Measurements from ENCODE around the gene ANGPT4. TPM values are rescaled to one million over a fixed set of nuclear protein-coding genes. Genes with fewer than 3 reads are reported as not detected.

The ANGPT4 gene
- total and polyA plus RNA-seq, 10 of the 15 experiments (the other 5 are each of a cell fraction or from before 2014, with no cell fraction given) = 0.01 to 0.16 TPM; not detected in 8

GRCh38 chr20:946826-947225, 30.7 kb upstream of the ANGPT4 start:
- Histone ChIP-seq H3K4me2 (ENCODE audit: control insufficient read depth, insufficient read depth) (no peak overlapping the region), H3K27ac (ENCODE audit: control insufficient read depth, insufficient read depth) (no peak overlapping the region), H4K20me1 (ENCODE audit: control insufficient read depth, insufficient read depth) (no peaks in the 10 kb centered on the region), H3K79me2 (ENCODE audit: control insufficient read depth, insufficient read depth, low read length) (no peaks in the 10 kb centered on the region), H3K4me3 (no peak overlapping the region), H3K36me3 (ENCODE audit: control insufficient read depth in 2 of 2, insufficient read depth in 2 of 2, low read length in 1 of 2) (no peaks in the 10 kb centered on the region), H3K9ac (ENCODE audit: control insufficient read depth, insufficient read depth, low read length) (no peak overlapping the region), H3K4me1 (ENCODE audit: control insufficient read depth, insufficient read depth, low read length) (no peaks in the 10 kb centered on the region), H3K9me3 (replicated peaks; ENCODE audit: control insufficient read depth, insufficient read depth, low read length) (no peaks in the 10 kb centered on the region), H3K27me3 (replicated peaks in 1 of 2; ENCODE audit: control insufficient read depth in 2 of 2, insufficient read depth in 2 of 2, low read length in 1 of 2) (no peaks in the 10 kb centered on the region; a peak in 2 of 4 replicates), H2AFZ (ENCODE audit: control insufficient read depth, low read depth, low read length) (no peak overlapping the region)
- intact Hi-C loops (cut with micrococcal nuclease; ENCODE audit: unreplicated experiment) (no loop called here), in situ Hi-C loops (cut with MboI) (no loop called here)
- ChIA-PET RAD21 (ENCODE audit: unreplicated experiment) (no interaction called here), SMC1A (ENCODE audit: uncharacterized antibody, unreplicated experiment) (interaction anchor here (2.3 kb wide), 1 partner anchor 10 kb away, joined by 7 read pairs; no protein-coding TSS in a partner anchor), POLR2A (no interaction called here), CTCF (interaction anchor here (1.3 to 1.7 kb wide), 2 partner anchors 9 to 10 kb away, joined by 3 to 8 read pairs; no protein-coding TSS in a partner anchor)
- DNase-seq (ENCODE audit: low read depth, low spot score) (no peak), FAIRE-seq (no peak), ATAC-seq (no peak)
- WGBS (ENCODE audit: insufficient coverage, insufficient replicate concordance, low lambda C conversion rate, missing lambda C conversion rate) = 48% methylated on average over 8 of the region's 8 CpGs
- no TSS peak for BruUV-seq (replicated peaks)
- no peak for TF ChIP-seq TAF1 (IDR thresholded peaks at IDR 0.05; ENCODE audit: borderline replicate concordance, low read depth, low read length)

- ChIA-PET RAD21 (ENCODE audit: unreplicated experiment) (no interaction called here), SMC1A (ENCODE audit: uncharacterized antibody, unreplicated experiment) (interaction anchor here (0.6 to 2.3 kb wide), 2 partner anchors 11 to 127 kb away, joined by 3 to 7 read pairs; no protein-coding TSS in a partner anchor), POLR2A (no interaction called here), CTCF (interaction anchor here (1.3 to 1.7 kb wide), 2 partner anchors 10 to 11 kb away, joined by 3 to 8 read pairs; no protein-coding TSS in a partner anchor)
- Histone ChIP-seq H3K9me3 (replicated peaks; ENCODE audit: control insufficient read depth, insufficient read depth, low read length) (no peaks in the 10 kb centered on the region), H3K9ac (ENCODE audit: control insufficient read depth, insufficient read depth, low read length) (no peak overlapping the region), H3K4me3 (no peak overlapping the region), H3K4me1 (ENCODE audit: control insufficient read depth, insufficient read depth, low read length) (no peaks in the 10 kb centered on the region), H3K36me3 (ENCODE audit: control insufficient read depth in 2 of 2, insufficient read depth in 2 of 2, low read length in 1 of 2) (no peaks in the 10 kb centered on the region), H2AFZ (ENCODE audit: control insufficient read depth, low read depth, low read length) (no peak overlapping the region), H3K79me2 (ENCODE audit: control insufficient read depth, insufficient read depth, low read length) (no peaks in the 10 kb centered on the region), H3K27me3 (replicated peaks in 1 of 2; ENCODE audit: control insufficient read depth in 2 of 2, insufficient read depth in 2 of 2, low read length in 1 of 2) (no peaks in the 10 kb centered on the region; a peak in 2 of 4 replicates), H3K4me2 (ENCODE audit: control insufficient read depth, insufficient read depth) (no peak overlapping the region), H3K27ac (ENCODE audit: control insufficient read depth, insufficient read depth) (no peak overlapping the region), H4K20me1 (ENCODE audit: control insufficient read depth, insufficient read depth) (no peaks in the 10 kb centered on the region)
- no peak for TF ChIP-seq HSF1 (IDR thresholded peaks at IDR 0.05; ENCODE audit: low read depth, low read length)
- no peak for TF ChIP-seq CEBPB (IDR thresholded peaks at IDR 0.05; ENCODE audit: borderline replicate concordance in 1 of 2, low read depth in 2 of 2, low read length in 2 of 2)
- no peak for TF ChIP-seq MYC (IDR thresholded peaks at IDR 0.05; ENCODE audit: insufficient read depth, insufficient read length, insufficient replicate concordance, low read length, severe bottlenecking)
- TF ChIP-seq ZBTB11 (CRISPR knock-in tag; IDR thresholded peaks at IDR 0.05) = no peak
- no peak for TF ChIP-seq RAD51 (IDR thresholded peaks at IDR 0.05)
- TF ChIP-seq RBBP5 (conservative IDR thresholded peaks at IDR 0.05) = no peak
- WGBS (ENCODE audit: insufficient coverage, insufficient replicate concordance, low lambda C conversion rate, missing lambda C conversion rate) = 73% methylated on average over 13 of the region's 13 CpGs
- no peak for DNase-seq (ENCODE audit: low read depth, low spot score)
- in situ Hi-C loops (cut with MboI) (no loop called here), intact Hi-C loops (cut with micrococcal nuclease; ENCODE audit: unreplicated experiment) (no loop called here)
- no peak for FAIRE-seq
- no TSS peak for BruUV-seq (replicated peaks)
- ATAC-seq = no peak
These were observed 29.7 kb upstream of the ANGPT4 start for GRCh38 chr20:945841-946240.
